Stimulated activated naive B cell treated with anti-CD40 and anti-IgM and Interleukin-4, amounts not matched to agents 10 μg/mL and 1 μg/mL and 100 μg/mL, for 72 hours (primary cell): ENCODE data around the gene ADAMTS14.

Experiments
- ATAC-seq, 2 donors: fragments of 150-1000 bp; cut with Tn5 transposase; replicated peaks; 2 replicates each; pipeline ENCODE4 v1.10.0; 2021; ENCODE audit warnings: moderate library complexity in 1 of 2
- DNase-seq: peaks from one replicate; pipeline ENCODE4 v3.0.0; 2021
- H3K27ac Mint-ChIP-seq: one replicate; pipeline ENCODE4 v1.8.0; 2022; ENCODE audit warnings: mild to moderate bottlenecking, mixed read lengths
- H3K27me3 Mint-ChIP-seq, 2 donors: one replicate each; pipeline ENCODE4 v1.8.0; 2022; ENCODE audit warnings: mixed read lengths in 2 of 2
- H3K36me3 Mint-ChIP-seq, 2 donors: one replicate each; pipeline ENCODE4 v1.8.0; 2022; ENCODE audit warnings: mixed read lengths in 2 of 2, mild to moderate bottlenecking in 1 of 2
- H3K4me1 Mint-ChIP-seq, 2 donors: one replicate each; pipeline ENCODE4 v1.8.0; 2022; ENCODE audit warnings: mixed read lengths in 2 of 2, mild to moderate bottlenecking in 1 of 2
- H3K4me3 Mint-ChIP-seq, 2 donors: one replicate each; pipeline ENCODE4 v1.8.0; 2022; ENCODE audit warnings: mild to moderate bottlenecking in 2 of 2, mixed read lengths in 2 of 2, moderate library complexity in 1 of 2
- H3K9me3 Mint-ChIP-seq, 2 donors: one replicate each; pipeline ENCODE4 v1.8.0; 2022; ENCODE audit warnings: mixed read lengths in 2 of 2, mild to moderate bottlenecking in 1 of 2

Gene ADAMTS14

DNA sequence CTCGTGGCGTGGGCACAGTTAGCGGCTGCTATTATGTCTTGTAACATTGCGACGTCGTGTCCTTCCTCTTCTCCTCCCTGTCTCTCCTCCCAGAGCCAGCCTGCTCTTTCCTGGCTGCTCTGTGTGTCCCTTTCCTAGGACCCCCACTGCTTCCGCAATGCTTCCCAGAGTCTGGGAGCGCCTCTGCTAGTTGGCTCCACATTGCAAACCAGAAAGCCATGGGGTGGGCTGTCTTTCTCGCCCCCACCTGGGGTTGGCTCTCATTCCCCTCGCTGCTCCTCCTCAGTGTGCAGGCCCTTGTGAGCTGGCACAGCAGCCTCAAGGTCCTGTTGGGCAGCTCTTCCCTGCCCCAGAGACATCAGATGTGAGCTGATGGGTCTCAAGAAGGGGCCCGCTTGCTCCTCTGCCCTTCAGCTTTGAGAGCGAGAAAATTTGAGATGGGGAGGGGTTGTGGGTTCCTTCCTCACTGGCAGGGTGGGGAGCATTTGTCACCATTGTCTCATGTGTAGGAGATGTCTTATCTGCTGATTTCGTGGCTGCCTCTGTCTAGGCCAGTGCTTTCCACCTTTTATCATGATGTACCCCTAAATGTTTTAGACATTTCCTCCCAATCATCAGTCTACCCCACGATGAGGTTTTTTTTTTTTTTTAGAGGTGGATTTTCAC, 3.3 kb downstream of the ADAMTS14 start:
- no peaks in the 10 kb centered on the region for H3K36me3 Mint-ChIP-seq
- no peak overlapping the region for H3K27ac Mint-ChIP-seq
- no peak overlapping the region for H3K4me3 Mint-ChIP-seq
- no peaks in the 10 kb centered on the region for H3K9me3 Mint-ChIP-seq
- H3K27me3 Mint-ChIP-seq, result peaks cover 49 to 55% of the 10 kb centered on the region in 2 donors
- ATAC-seq (no peak), DNase-seq (no peak)
- peaks cover 7 to 8% of the 10 kb centered on the region in 2 donors for H3K4me1 Mint-ChIP-seq

- DNase-seq (no peak), ATAC-seq (no peak)
- H3K4me1 Mint-ChIP-seq, result peaks cover 7 to 8% of the 10 kb centered on the region in 2 donors
- no peaks in the 10 kb centered on the region for H3K36me3 Mint-ChIP-seq
- no peak overlapping the region for H3K27ac Mint-ChIP-seq
- peaks cover 40 to 46% of the 10 kb centered on the region in 2 donors for H3K27me3 Mint-ChIP-seq
- no peaks in the 10 kb centered on the region for H3K9me3 Mint-ChIP-seq
- H3K4me3 Mint-ChIP-seq, result no peak overlapping the region
Measured at GRCh38 chr10:70676511-70676910, 4.2 kb downstream of the ADAMTS14 start.

- peaks cover 35 to 41% of the 10 kb centered on the region in 2 donors for H3K27me3 Mint-ChIP-seq
- ATAC-seq, result no peak
- H3K36me3 Mint-ChIP-seq, result no peaks in the 10 kb centered on the region
- H3K4me3 Mint-ChIP-seq, result no peak overlapping the region
- no peak for DNase-seq
- H3K9me3 Mint-ChIP-seq, result no peaks in the 10 kb centered on the region
- H3K27ac Mint-ChIP-seq, result no peak overlapping the region
- H3K4me1 Mint-ChIP-seq, result peaks cover 5 to 7% of the 10 kb centered on the region in 2 donors
Measured at GRCh38 chr10:70677016-70677415, 4.7 kb downstream of the ADAMTS14 start.

DNA sequence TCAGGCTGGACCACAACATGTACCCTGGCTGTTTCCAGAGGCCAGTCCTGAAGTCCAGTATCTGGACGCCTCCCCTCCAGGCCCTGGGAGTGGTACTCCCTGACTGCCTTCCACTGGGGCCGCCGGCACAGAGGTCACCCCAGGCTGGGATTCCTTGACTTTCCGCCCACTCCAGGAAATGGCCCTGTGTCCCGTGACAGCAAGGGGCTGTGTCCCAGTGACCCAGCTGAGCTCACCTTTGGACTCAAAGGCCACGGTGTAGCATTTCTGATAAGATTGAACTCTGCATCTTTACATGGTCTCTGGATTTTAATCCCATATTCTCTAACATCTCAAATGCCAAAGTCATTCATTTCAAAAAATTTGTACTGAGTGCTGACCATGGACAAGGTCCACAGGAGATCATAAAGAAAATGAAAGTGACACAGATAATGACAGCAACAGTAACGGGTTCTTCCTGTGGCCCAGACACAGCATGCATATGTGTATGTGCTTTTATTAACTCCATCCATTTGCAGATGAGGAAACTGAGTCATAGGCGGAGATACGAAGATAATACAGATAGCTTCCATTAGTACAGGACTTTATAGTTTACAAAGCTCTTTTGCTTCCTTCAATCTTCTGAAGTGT, 5.4 kb downstream of the ADAMTS14 start:
- H3K9me3 Mint-ChIP-seq, result no peaks in the 10 kb centered on the region
- ATAC-seq (no peak), DNase-seq (no peak)
- H3K27me3 Mint-ChIP-seq, result peaks cover 35 to 39% of the 10 kb centered on the region in 2 donors
- peaks cover 5 to 6% of the 10 kb centered on the region in 2 donors for H3K4me1 Mint-ChIP-seq
- no peaks in the 10 kb centered on the region for H3K36me3 Mint-ChIP-seq
- no peak overlapping the region for H3K4me3 Mint-ChIP-seq
- H3K27ac Mint-ChIP-seq, result no peak overlapping the region

GRCh38 chr10:70678250-70678635, 5.9 kb downstream of the ADAMTS14 start:
- Mint-ChIP-seq H3K27me3 (peaks cover 30 to 34% of the 10 kb centered on the region in 2 donors), H3K4me3 (no peak overlapping the region), H3K36me3 (no peaks in the 10 kb centered on the region), H3K4me1 (peaks cover 5 to 6% of the 10 kb centered on the region in 2 donors), H3K27ac (no peak overlapping the region), H3K9me3 (no peaks in the 10 kb centered on the region)
- DNase-seq (no peak), ATAC-seq (no peak)

- no peaks in the 10 kb centered on the region for H3K9me3 Mint-ChIP-seq
- H3K36me3 Mint-ChIP-seq, result no peaks in the 10 kb centered on the region
- no peak overlapping the region for H3K4me3 Mint-ChIP-seq
- peaks cover 8 to 11% of the 10 kb centered on the region in 2 donors for H3K4me1 Mint-ChIP-seq
- DNase-seq (no peak), ATAC-seq (no peak)
- H3K27ac Mint-ChIP-seq, result no peak overlapping the region
- peaks cover 24 to 27% of the 10 kb centered on the region in 2 donors for H3K27me3 Mint-ChIP-seq
Measured at GRCh38 chr10:70678757-70679489, 6.6 kb downstream of the ADAMTS14 start.

- H3K9me3 Mint-ChIP-seq, result no peaks in the 10 kb centered on the region
- DNase-seq, result no peak
- H3K27ac Mint-ChIP-seq, result no peak overlapping the region
- no peak overlapping the region for H3K4me3 Mint-ChIP-seq
- no peak for ATAC-seq
- peaks cover 8 to 11% of the 10 kb centered on the region in 2 donors for H3K4me1 Mint-ChIP-seq
- H3K36me3 Mint-ChIP-seq, result no peaks in the 10 kb centered on the region
- H3K27me3 Mint-ChIP-seq, result peaks cover 18 to 21% of the 10 kb centered on the region in 2 donors
Measured at GRCh38 chr10:70679498-70679897, 7.2 kb downstream of the ADAMTS14 start.

DNA sequence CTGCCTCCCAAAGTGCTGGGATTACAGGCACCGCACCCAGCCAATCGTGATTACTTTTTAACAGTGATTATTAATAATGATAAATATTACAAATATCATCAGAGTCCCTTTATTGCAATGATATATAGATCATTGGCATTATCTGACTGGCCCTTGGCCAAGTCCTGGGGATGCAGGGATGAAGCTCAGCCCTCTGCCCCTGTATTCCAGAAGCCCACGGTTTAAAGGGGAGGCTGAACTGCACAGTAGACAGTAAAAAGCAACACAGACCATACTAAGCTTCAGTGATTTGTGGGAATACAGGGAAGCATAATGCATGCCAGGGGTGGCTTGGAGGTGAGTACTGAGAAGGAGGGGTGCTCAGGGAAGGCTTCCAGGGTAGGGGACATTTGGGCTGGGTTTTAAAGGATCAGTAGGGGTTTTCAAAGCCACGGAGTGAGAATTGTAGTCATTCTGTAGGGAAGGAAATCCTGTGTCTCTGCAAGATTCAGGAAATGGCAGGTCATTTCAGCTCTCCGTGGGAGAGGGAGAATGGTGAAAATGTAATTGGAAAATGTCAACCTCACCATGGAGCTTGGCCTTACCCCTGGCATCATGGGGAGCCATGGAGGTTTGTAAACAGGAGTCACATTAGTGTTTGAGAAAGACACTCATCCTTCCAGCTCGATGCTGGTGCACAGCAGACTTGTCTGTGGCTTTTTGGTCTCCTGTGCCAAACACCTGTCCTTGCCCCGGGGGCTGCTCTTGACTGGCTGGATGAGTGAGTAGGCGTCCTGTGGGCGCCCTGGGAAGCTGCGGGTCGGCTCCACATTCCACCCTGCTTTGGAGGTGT, 8.8 kb downstream of the ADAMTS14 start:
- Mint-ChIP-seq H3K27me3 (peaks cover 3 to 5% of the 10 kb centered on the region in 2 donors), H3K4me1 (peaks cover 8 to 11% of the 10 kb centered on the region in 2 donors), H3K27ac (peak overlapping the region; percentile 43), H3K9me3 (no peaks in the 10 kb centered on the region), H3K36me3 (no peaks in the 10 kb centered on the region), H3K4me3 (no peak overlapping the region)
- no peak for ATAC-seq
- DNase-seq, result no peak

DNA sequence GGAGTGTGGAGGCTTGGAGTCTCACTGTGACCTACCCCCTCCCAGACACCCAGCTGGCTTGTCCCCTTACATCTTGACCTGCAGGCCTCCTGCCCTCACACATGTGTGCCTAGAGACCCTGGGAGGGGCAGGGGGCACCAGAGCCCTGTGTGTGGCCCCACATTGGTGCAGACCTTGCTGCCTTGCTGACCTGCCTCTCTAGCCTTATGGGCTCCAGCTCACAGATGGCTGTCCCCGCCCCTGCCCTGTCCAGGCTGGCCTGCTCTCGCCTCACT, 9.4 kb downstream of the ADAMTS14 start:
- no peak for DNase-seq
- H3K27ac Mint-ChIP-seq, result no peak overlapping the region

GRCh38 chr10:70682920-70683600, 10.8 kb downstream of the ADAMTS14 start:
- H3K27me3 Mint-ChIP-seq, result no peaks in the 10 kb centered on the region
- no peak for DNase-seq
- peaks cover 8 to 11% of the 10 kb centered on the region in 2 donors for H3K4me1 Mint-ChIP-seq
- no peak overlapping the region for H3K4me3 Mint-ChIP-seq
- peak; percentile 55 to 60 for ATAC-seq
- H3K36me3 Mint-ChIP-seq, result no peaks in the 10 kb centered on the region
- H3K27ac Mint-ChIP-seq, result peak overlapping the region; percentile 31
- H3K9me3 Mint-ChIP-seq, result no peaks in the 10 kb centered on the region

More for the DNA sequence above, 9.4 kb downstream of the ADAMTS14 start:
- H3K27me3 Mint-ChIP-seq, result no peaks in the 10 kb centered on the region
- peaks cover 8 to 11% of the 10 kb centered on the region in 2 donors for H3K4me1 Mint-ChIP-seq
- no peak for ATAC-seq
- H3K9me3 Mint-ChIP-seq, result no peaks in the 10 kb centered on the region
- no peaks in the 10 kb centered on the region for H3K36me3 Mint-ChIP-seq
- no peak overlapping the region for H3K4me3 Mint-ChIP-seq

DNA sequence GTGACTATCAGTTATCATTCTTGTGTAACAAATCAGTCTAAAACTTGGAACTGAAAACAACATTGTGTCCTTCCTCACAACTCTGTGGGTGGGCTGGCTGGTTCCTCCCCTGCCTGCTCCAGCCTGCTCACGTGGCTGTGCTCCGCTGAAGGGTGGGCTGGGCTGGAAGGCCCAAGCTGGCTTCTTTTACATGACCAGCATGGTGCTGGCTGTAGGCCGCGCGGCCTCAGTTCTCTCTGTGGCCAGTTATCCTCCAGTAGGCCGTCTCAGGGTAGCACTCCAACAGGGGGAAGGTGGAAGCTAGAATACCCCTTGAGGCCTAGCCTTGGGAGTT, 11.3 kb downstream of the ADAMTS14 start:
- H3K27ac Mint-ChIP-seq, result no peak overlapping the region

DNA sequence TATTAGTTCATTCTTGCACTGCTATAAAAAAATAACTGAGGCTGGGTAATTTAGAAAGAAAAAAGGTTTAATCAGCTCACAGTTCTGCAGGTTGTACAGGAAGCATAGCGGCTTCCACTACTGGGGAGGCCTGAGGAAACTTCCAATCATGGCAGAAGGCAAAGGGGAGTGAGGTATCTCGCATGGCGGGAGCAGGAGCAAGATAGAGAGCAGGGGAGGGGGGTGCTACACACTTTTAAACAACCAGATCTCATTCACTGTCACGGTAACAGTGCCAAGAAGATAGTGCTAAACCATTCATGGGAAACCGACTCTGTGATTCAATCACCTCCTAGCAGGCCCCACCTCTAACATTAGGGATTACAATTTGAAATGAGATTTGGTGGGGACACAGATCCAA, 11.6 kb downstream of the ADAMTS14 start:
- Mint-ChIP-seq H3K4me3 (no peak overlapping the region), H3K27me3 (no peaks in the 10 kb centered on the region), H3K4me1 (peaks cover 8 to 11% of the 10 kb centered on the region in 2 donors), H3K27ac (no peak overlapping the region), H3K36me3 (no peaks in the 10 kb centered on the region), H3K9me3 (no peaks in the 10 kb centered on the region)
- no peak for DNase-seq
- ATAC-seq, result no peak

More for the DNA sequence above, 11.3 kb downstream of the ADAMTS14 start:
- no peak overlapping the region for H3K4me3 Mint-ChIP-seq
- H3K36me3 Mint-ChIP-seq, result no peaks in the 10 kb centered on the region
- H3K27me3 Mint-ChIP-seq, result no peaks in the 10 kb centered on the region
- no peaks in the 10 kb centered on the region for H3K9me3 Mint-ChIP-seq
- ATAC-seq, result peak; percentile 16 to 19
- DNase-seq, result no peak
- peaks cover 8 to 11% of the 10 kb centered on the region in 2 donors for H3K4me1 Mint-ChIP-seq

DNA sequence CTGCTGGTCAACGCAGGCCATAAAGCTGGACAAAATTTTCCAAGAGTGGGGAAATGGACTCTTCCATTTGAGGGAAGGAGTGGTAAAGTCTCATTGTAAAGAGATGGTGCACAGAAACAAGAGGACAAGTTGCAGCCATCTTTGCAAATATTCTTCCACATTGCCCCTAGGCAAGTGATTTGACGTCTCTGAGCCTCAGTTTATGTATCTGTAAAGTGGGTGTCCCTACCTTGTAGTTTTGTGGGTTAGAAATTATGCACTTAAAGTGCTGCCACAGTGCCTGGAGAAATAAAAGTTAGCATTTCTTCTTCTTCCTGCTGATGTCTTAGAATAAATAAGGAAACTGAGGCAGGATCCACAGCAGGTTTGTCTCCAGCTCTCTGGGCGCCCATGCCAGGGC, 12.1 kb downstream of the ADAMTS14 start:
- Mint-ChIP-seq H3K36me3 (no peaks in the 10 kb centered on the region), H3K27me3 (no peaks in the 10 kb centered on the region), H3K4me1 (peaks cover 8 to 11% of the 10 kb centered on the region in 2 donors), H3K9me3 (no peaks in the 10 kb centered on the region), H3K27ac (no peak overlapping the region), H3K4me3 (no peak overlapping the region)
- no peak for DNase-seq
- ATAC-seq, result no peak
